Measurements from ENCODE around the gene KCNJ6. TPM values are rescaled to one million over a fixed set of nuclear protein-coding genes. Genes with fewer than 3 reads are reported as not detected.

Gene KCNJ6
- total RNA-seq, 1 experiment from 2014 or later = 1.2 TPM

- H3K56ac ChIP-seq (ENCODE audit: insufficient read length, low read depth, low read length) = no peak overlapping the region
- H3K79me2 ChIP-seq (ENCODE audit: insufficient read depth, low read length) = peaks cover 2% of the 10 kb centered on the region; the same call in 1 of the 2 replicates
- no peak overlapping the region for H3K9ac ChIP-seq (ENCODE audit: extremely low read depth, insufficient read length, low read length)
- H3K27me3 ChIP-seq (ENCODE audit: insufficient read depth, low read length) = no peaks in the 10 kb centered on the region
- no peak for DNase-seq
- H4K20me1 ChIP-seq (ENCODE audit: control insufficient read depth, insufficient read depth, insufficient read length) = no peaks in the 10 kb centered on the region
- H3K4me3 Mint-ChIP-seq = no peak overlapping the region
- H3K27ac Mint-ChIP-seq = peak overlapping the region in 1 of 3 experiments; percentile 94; a peak in 2 of 7 replicates
- no peak overlapping the region for H3K27ac ChIP-seq (ENCODE audit: insufficient read length, low read depth, low read length)
- H3K23me2 ChIP-seq (ENCODE audit: insufficient read length, low read depth, low read length, poor library complexity, severe bottlenecking) = no peaks in the 10 kb centered on the region
- H2AK5ac ChIP-seq (ENCODE audit: insufficient read length, low read length) = no peak overlapping the region
- no peak overlapping the region for H2BK120ac ChIP-seq (ENCODE audit: low read depth, low read length, poor library complexity, severe bottlenecking)
- no peak overlapping the region for H3T11ph ChIP-seq (ENCODE audit: low read length)
- H4K5ac ChIP-seq (ENCODE audit: insufficient read length, low read depth, low read length) = no peak overlapping the region
- no peak overlapping the region for H4K8ac ChIP-seq (replicated peaks; ENCODE audit: insufficient read length, low read depth, low read length)
- H2BK12ac ChIP-seq (ENCODE audit: insufficient read length, low read depth, low read length) = no peak overlapping the region
- no peak overlapping the region for H2BK5ac ChIP-seq (ENCODE audit: insufficient read length, low read length)
- no peak overlapping the region for H4K91ac ChIP-seq (ENCODE audit: insufficient read length, low read depth, low read length)
- peaks cover 1% of the 10 kb centered on the region; the same call in 1 of the 2 replicates for H3K27me3 Mint-ChIP-seq (ENCODE audit: low read depth)
- no peaks in the 10 kb centered on the region for H3K9me3 ChIP-seq (ENCODE audit: control insufficient read depth, low read depth, low read length)
- peaks cover 0 to 11% (median 0%) of the 10 kb centered on the region in 3 experiments; a peak in 3 of 7 replicates for H3K36me3 Mint-ChIP-seq (ENCODE audit: insufficient read depth in 1 of 3, low read depth in 3 of 3)
- H3K4me2 ChIP-seq (ENCODE audit: insufficient read depth, insufficient read length, low read length) = no peak overlapping the region
- no peak overlapping the region for H2BK15ac ChIP-seq (ENCODE audit: low read depth, low read length)
- H3K14ac ChIP-seq (ENCODE audit: insufficient read depth, low read length) = no peak overlapping the region
- no CpG with 5 or more reads among the region's 15 CpGs for WGBS (ENCODE audit: extremely low coverage, insufficient read length, low lambda C conversion rate)
- H3K4ac ChIP-seq (ENCODE audit: low read depth, low read length) = no peak overlapping the region
- no peak overlapping the region for H3K23ac ChIP-seq (ENCODE audit: insufficient read length, low read depth, low read length)
- H3K4me1 ChIP-seq (ENCODE audit: insufficient read depth, low read length) = peaks cover 17% of the 10 kb centered on the region
- no peak overlapping the region for H2BK20ac ChIP-seq (ENCODE audit: low read depth, low read length, poor library complexity, severe bottlenecking)
- TF ChIP-seq CTCF (conservative IDR thresholded peaks at IDR 0.05) = no peak
- no peak overlapping the region for H2AFZ ChIP-seq (ENCODE audit: low read length)
- H3K4me1 Mint-ChIP-seq = peaks cover 10 to 11% of the 10 kb centered on the region in 2 experiments
- H3K79me1 ChIP-seq (ENCODE audit: insufficient read depth, low read depth, low read length, poor library complexity, severe bottlenecking) = no peaks in the 10 kb centered on the region
- peaks cover 0 to 11% of the 10 kb centered on the region in 2 experiments; a peak in 3 of 5 replicates for H3K9me3 Mint-ChIP-seq
- H3K18ac ChIP-seq (ENCODE audit: insufficient read length, low read depth, low read length) = no peak overlapping the region
Observed at GRCh38 chr21:37594472-37594951, 321.7 kb downstream of the KCNJ6 start.

Measured in H9 (cell line).